ENCODE results near the gene CAMK2A.

GRCh38 chr5:150190987-150191386 lies 98.6 kb downstream of the CAMK2A start:
- TF ChIP-seq, protein P1, sequence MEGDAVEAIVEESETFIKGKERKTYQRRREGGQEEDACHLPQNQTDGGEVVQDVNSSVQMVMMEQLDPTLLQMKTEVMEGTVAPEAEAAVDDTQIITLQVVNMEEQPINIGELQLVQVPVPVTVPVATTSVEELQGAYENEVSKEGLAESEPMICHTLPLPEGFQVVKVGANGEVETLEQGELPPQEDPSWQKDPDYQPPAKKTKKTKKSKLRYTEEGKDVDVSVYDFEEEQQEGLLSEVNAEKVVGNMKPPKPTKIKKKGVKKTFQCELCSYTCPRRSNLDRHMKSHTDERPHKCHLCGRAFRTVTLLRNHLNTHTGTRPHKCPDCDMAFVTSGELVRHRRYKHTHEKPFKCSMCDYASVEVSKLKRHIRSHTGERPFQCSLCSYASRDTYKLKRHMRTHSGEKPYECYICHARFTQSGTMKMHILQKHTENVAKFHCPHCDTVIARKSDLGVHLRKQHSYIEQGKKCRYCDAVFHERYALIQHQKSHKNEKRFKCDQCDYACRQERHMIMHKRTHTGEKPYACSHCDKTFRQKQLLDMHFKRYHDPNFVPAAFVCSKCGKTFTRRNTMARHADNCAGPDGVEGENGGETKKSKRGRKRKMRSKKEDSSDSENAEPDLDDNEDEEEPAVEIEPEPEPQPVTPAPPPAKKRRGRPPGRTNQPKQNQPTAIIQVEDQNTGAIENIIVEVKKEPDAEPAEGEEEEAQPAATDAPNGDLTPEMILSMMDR (IDR thresholded peaks at IDR 0.05; ENCODE audit: insufficient read depth, low read length) = no peak
- no peak for TF ChIP-seq REST (IDR thresholded peaks at IDR 0.05; ENCODE audit: insufficient replicate concordance, low read depth)
